ENCODE data around the gene GZF1. TPM values are rescaled to one million over a fixed set of nuclear protein-coding genes. Genes with fewer than 3 reads are reported as not detected.

Gene GZF1
- total RNA-seq, 1 experiment from 2014 or later: 22.7 TPM

GRCh38 chr20:23369072-23369823 lies 7.3 kb downstream of the GZF1 start:
- no peak for DNase-seq (ENCODE audit: low spot score)

GRCh38 chr20:23370274-23370673 lies 8.3 kb downstream of the GZF1 start:
- DNase-seq (ENCODE audit: low spot score): no peak

- DNase-seq (ENCODE audit: low spot score): no peak
These were observed 8.9 kb downstream of the GZF1 start for GRCh38 chr20:23370873-23371272.

- DNase-seq (ENCODE audit: low spot score): no peak
These were observed 9.5 kb downstream of the GZF1 start for GRCh38 chr20:23371496-23371895.

GRCh38 chr20:23374441-23374840 lies 12.5 kb downstream of the GZF1 start:
- no peak for DNase-seq (ENCODE audit: low spot score)

GRCh38 chr20:23375827-23376226 lies 13.8 kb downstream of the GZF1 start:
- DNase-seq (ENCODE audit: low spot score): no peak

GRCh38 chr20:23379772-23380171 lies 17.8 kb downstream of the GZF1 start:
- DNase-seq (ENCODE audit: low spot score): no peak

GRCh38 chr20:23381876-23382275 lies 19.9 kb downstream of the GZF1 start:
- no peak for DNase-seq (ENCODE audit: low spot score)

GRCh38 chr20:23386304-23387117 lies 24.5 kb downstream of the GZF1 start:
- DNase-seq (ENCODE audit: low spot score): no peak

GRCh38 chr20:23387118-23387443 lies 25.1 kb downstream of the GZF1 start:
- DNase-seq (ENCODE audit: low spot score): no peak

GRCh38 chr20:23390091-23390774 lies 28.3 kb downstream of the GZF1 start:
- DNase-seq (ENCODE audit: low spot score): no peak

- DNase-seq (ENCODE audit: low spot score): no peak
These were observed 29.8 kb downstream of the GZF1 start for GRCh38 chr20:23391707-23392310.

- no peak for DNase-seq (ENCODE audit: low spot score)
These were observed 32.2 kb downstream of the GZF1 start for GRCh38 chr20:23393996-23394775.

- DNase-seq (ENCODE audit: low spot score): no peak
These were observed 35.1 kb downstream of the GZF1 start for GRCh38 chr20:23396950-23397627.

GRCh38 chr20:23397961-23398360 lies 36.0 kb downstream of the GZF1 start:
- no peak for DNase-seq (ENCODE audit: low spot score)

- no peak for DNase-seq (ENCODE audit: low spot score)
These were observed 37.7 kb downstream of the GZF1 start for GRCh38 chr20:23399568-23400241.

- no peak for DNase-seq (ENCODE audit: low spot score)
These were observed 39.1 kb downstream of the GZF1 start for GRCh38 chr20:23401051-23401450.

- DNase-seq (ENCODE audit: low spot score): no peak
These were observed 41.8 kb downstream of the GZF1 start for GRCh38 chr20:23403751-23404150.

- no peak for DNase-seq (ENCODE audit: low spot score)
These were observed 42.2 kb downstream of the GZF1 start for GRCh38 chr20:23404196-23404595.

GRCh38 chr20:23406880-23407279 lies 44.9 kb downstream of the GZF1 start:
- DNase-seq (ENCODE audit: low spot score): no peak

Measured in A172 (cell line).